ENCODE measurements around the gene CHMP4B.

CHMP4B gene

DNA sequence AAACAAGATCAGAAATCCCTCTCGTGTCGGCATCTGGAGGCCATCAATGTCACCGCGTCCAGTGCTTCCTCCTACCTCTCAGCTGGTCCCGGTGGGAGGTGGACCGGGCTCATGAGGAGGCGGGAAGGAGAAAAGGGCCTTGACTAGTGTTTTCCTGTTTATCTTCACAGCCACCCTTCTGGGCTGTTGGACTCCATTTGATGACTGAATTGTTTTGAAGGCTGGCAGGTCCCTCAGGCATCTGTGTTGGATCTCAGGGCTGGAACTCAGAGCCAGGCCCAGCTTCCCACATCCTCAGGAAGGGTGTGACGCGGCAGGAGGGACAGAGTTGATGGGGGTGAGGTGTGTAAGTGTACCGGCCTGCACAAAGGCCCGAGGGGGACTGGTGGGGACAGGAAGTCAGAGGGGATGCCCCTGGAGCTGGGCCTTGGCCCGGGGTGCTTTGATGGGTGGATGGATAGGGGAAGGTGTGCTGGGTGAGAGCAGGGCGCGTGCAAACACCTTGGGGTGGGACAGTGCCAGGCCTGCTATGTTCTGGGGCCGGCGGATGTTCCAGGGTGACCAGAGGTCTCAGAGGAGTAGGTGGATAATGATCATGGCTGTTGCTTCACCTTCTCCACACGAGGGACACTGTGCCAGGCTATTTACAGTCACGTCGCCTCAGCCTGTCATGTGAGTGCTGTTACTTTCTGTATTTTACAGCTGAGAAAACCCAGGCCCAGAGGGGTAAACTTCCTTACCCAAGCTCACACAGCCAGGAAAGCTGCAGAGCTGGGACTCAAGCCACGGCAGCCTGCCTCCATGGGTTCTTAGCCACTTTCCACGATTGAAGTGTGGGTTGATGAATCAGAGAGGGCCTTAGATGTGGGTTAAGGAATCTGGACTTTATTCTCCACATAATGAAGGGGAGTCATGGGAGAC, 17.9 kb upstream of the CHMP4B start:
- Histone ChIP-seq H3K9me2 (replicated peaks; ENCODE audit: control insufficient read depth, low read length) (no peaks in the 10 kb centered on the region), H3K79me2 (ENCODE audit: control insufficient read depth, low read length) (no peaks in the 10 kb centered on the region), H3K27ac (ENCODE audit: low read depth, low read length) (no peak overlapping the region), H3K27me3 (ENCODE audit: control insufficient read depth, low read length) (no peaks in the 10 kb centered on the region), H3K4me3 (ENCODE audit: low read length) (no peak overlapping the region), H3K36me3 (ENCODE audit: control insufficient read depth, low read length) (no peaks in the 10 kb centered on the region), H3K4me1 (ENCODE audit: control insufficient read depth, low read length) (no peaks in the 10 kb centered on the region), H3F3A (ENCODE audit: control insufficient read depth, insufficient read depth) (no peaks in the 10 kb centered on the region), H4K20me1 (ENCODE audit: control insufficient read depth, insufficient read depth, low read depth, low read length) (no peaks in the 10 kb centered on the region), H3K9me3 (ENCODE audit: control insufficient read depth, insufficient read depth, low read length) (no peaks in the 10 kb centered on the region), H3K4me2 (ENCODE audit: low read length) (no peak overlapping the region)
- TF ChIP-seq, protein P1, sequence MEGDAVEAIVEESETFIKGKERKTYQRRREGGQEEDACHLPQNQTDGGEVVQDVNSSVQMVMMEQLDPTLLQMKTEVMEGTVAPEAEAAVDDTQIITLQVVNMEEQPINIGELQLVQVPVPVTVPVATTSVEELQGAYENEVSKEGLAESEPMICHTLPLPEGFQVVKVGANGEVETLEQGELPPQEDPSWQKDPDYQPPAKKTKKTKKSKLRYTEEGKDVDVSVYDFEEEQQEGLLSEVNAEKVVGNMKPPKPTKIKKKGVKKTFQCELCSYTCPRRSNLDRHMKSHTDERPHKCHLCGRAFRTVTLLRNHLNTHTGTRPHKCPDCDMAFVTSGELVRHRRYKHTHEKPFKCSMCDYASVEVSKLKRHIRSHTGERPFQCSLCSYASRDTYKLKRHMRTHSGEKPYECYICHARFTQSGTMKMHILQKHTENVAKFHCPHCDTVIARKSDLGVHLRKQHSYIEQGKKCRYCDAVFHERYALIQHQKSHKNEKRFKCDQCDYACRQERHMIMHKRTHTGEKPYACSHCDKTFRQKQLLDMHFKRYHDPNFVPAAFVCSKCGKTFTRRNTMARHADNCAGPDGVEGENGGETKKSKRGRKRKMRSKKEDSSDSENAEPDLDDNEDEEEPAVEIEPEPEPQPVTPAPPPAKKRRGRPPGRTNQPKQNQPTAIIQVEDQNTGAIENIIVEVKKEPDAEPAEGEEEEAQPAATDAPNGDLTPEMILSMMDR (IDR thresholded peaks at IDR 0.05; ENCODE audit: low read depth, low read length, poor library complexity, severe bottlenecking) = no peak
- no peak for TF ChIP-seq EZH2phosphoT487 (IDR thresholded peaks at IDR 0.05; ENCODE audit: borderline replicate concordance, low read length)

DNA sequence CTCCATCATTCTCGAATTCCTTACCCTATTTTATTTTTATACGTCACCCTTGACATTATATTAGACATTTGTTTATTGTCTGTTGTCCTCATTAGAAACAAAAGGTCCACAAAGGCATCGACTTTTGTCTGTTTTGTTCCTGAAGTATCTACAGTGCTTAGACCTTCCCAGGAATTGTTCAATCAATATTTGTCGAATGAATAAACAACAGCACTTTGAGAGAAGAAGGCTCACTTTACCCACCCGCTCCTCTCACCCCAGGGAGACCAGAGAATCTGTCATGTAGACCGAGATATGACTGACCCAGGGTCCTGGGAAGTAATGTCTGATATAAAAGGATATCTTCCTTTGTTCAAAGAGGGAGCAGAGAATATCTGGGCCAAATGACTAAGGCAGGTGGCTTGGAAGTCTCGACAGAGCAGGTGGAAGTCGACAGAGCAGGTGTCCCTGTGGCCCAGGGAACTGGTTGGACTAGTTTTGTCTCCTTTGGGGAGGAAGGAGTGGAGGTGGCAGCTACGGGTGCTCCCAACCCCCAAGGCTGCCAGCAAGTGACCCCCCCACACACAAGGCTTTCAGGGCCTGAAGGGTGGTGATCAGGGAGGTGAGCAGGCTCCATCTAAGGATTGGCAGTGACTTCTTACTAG, 14.8 kb upstream of the CHMP4B start:
- Histone ChIP-seq H3K4me3 (ENCODE audit: low read length) (no peak overlapping the region), H3K4me2 (ENCODE audit: low read length) (no peak overlapping the region), H3K9me3 (ENCODE audit: control insufficient read depth, insufficient read depth, low read length) (no peaks in the 10 kb centered on the region), H3K4me1 (ENCODE audit: control insufficient read depth, low read length) (no peaks in the 10 kb centered on the region), H3K27ac (ENCODE audit: low read depth, low read length) (no peak overlapping the region), H4K20me1 (ENCODE audit: control insufficient read depth, insufficient read depth, low read depth, low read length) (no peaks in the 10 kb centered on the region), H3F3A (ENCODE audit: control insufficient read depth, insufficient read depth) (no peaks in the 10 kb centered on the region), H3K36me3 (ENCODE audit: control insufficient read depth, low read length) (no peaks in the 10 kb centered on the region), H3K27me3 (ENCODE audit: control insufficient read depth, low read length) (no peaks in the 10 kb centered on the region), H3K9me2 (replicated peaks; ENCODE audit: control insufficient read depth, low read length) (no peaks in the 10 kb centered on the region), H3K79me2 (ENCODE audit: control insufficient read depth, low read length) (no peaks in the 10 kb centered on the region)
- TF ChIP-seq, protein P1 (IDR thresholded peaks at IDR 0.05; ENCODE audit: low read depth, low read length, poor library complexity, severe bottlenecking) = no peak
- no peak for TF ChIP-seq EZH2phosphoT487 (IDR thresholded peaks at IDR 0.05; ENCODE audit: borderline replicate concordance, low read length)

DNA sequence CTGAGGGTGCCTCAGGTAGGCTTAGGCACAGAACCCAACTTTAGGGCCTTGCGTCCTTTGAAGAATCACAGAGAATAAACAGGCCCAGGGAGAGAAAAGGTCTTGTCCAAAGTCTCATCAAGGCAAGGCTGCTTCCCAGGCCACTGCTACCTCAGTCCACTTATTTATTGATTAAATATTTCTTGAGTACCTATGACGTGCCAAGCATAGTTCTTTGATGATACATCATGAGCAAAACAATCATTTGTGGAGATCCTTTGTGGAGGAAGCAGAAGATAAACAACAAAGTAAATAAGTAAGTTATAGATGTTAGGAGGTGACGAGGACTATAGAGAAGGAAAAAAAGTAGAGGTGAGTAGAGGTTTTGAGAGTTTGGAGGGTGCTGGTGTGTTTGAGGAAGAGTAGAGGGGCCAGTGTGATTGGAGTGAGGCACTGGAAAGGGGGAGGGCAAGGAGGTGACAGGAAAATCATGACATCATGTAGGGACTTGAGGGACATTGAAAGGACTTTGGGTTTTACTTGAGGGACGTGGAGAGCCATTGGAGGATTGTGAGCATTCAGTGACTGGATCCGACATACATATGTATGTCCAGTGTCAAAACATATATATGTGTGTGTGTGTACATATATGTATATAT, 14.1 kb upstream of the CHMP4B start:
- no peak overlapping the region for H3K27ac ChIP-seq (ENCODE audit: low read depth, low read length)
- H3K36me3 ChIP-seq (ENCODE audit: control insufficient read depth, low read length) = no peaks in the 10 kb centered on the region
- H3K4me3 ChIP-seq (ENCODE audit: low read length) = no peak overlapping the region
- H3F3A ChIP-seq (ENCODE audit: control insufficient read depth, insufficient read depth) = no peaks in the 10 kb centered on the region
- H3K27me3 ChIP-seq (ENCODE audit: control insufficient read depth, low read length) = no peaks in the 10 kb centered on the region
- TF ChIP-seq, protein P1 (IDR thresholded peaks at IDR 0.05; ENCODE audit: low read depth, low read length, poor library complexity, severe bottlenecking) = no peak
- TF ChIP-seq EZH2phosphoT487 (IDR thresholded peaks at IDR 0.05; ENCODE audit: borderline replicate concordance, low read length) = no peak
- H3K4me1 ChIP-seq (ENCODE audit: control insufficient read depth, low read length) = no peaks in the 10 kb centered on the region
- H4K20me1 ChIP-seq (ENCODE audit: control insufficient read depth, insufficient read depth, low read depth, low read length) = no peaks in the 10 kb centered on the region
- H3K9me3 ChIP-seq (ENCODE audit: control insufficient read depth, insufficient read depth, low read length) = no peaks in the 10 kb centered on the region
- H3K4me2 ChIP-seq (ENCODE audit: low read length) = no peak overlapping the region
- no peaks in the 10 kb centered on the region for H3K9me2 ChIP-seq (replicated peaks; ENCODE audit: control insufficient read depth, low read length)
- H3K79me2 ChIP-seq (ENCODE audit: control insufficient read depth, low read length) = no peaks in the 10 kb centered on the region
